CD14-positive monocyte (primary cell): ENCODE measurements around the gene ATP7A. TPM values are rescaled to one million over a fixed set of nuclear protein-coding genes. Genes with fewer than 3 reads are reported as not detected.

ENCODE experiments used
- DNase-seq, 3 donors: peaks; one replicate each; pipeline ENCODE4 v3.0.0-alpha.2; 2011 to 2022
- H2AFZ ChIP-seq: 2 replicates; pipeline ENCODE4 v1.6.0; 2012; ENCODE audit warnings: mild to moderate bottlenecking, low read depth, low read length, inconsistent platforms; ENCODE audit not compliant: insufficient read depth, poor library complexity, severe bottlenecking
- H3K27ac ChIP-seq, 2 donors: 1 replicate in 1 of 2; 2 replicates in 1 of 2; pipeline ENCODE4 v1.5.1; 2012 to 2013; ENCODE audit warnings: low read length in 2 of 2, control low read depth in 1 of 2, inconsistent platforms in 1 of 2, low read depth in 1 of 2, mild to moderate bottlenecking in 1 of 2
- H3K27me3 ChIP-seq, 2 donors: one replicate each; pipeline versions ENCODE4 v1.6.0 to v1.6.1; 2011 to 2013; ENCODE audit warnings: low read length in 2 of 2; ENCODE audit not compliant: control insufficient read depth in 2 of 2, insufficient read depth in 2 of 2
- H3K36me3 ChIP-seq, 2 donors: replicated peaks in 1 of 2; 1 replicate in 1 of 2; 2 replicates in 1 of 2; pipeline versions ENCODE4 v1.5.1 to v1.6.1; 2012 to 2013; ENCODE audit warnings: low read length in 2 of 2, control low read depth in 1 of 2, inconsistent platforms in 1 of 2, mild to moderate bottlenecking in 1 of 2; ENCODE audit not compliant: insufficient read depth in 2 of 2, control insufficient read depth in 1 of 2
- H3K4me1 ChIP-seq, 2 donors: 1 replicate in 1 of 2; 2 replicates in 1 of 2; pipeline versions ENCODE4 v1.5.1 to v1.6.1; 2012 to 2013; ENCODE audit warnings: low read length in 2 of 2, control low read depth in 1 of 2, inconsistent platforms in 1 of 2, mild to moderate bottlenecking in 1 of 2, moderate library complexity in 1 of 2; ENCODE audit not compliant: insufficient read depth in 2 of 2, control insufficient read depth in 1 of 2
- H3K4me2 ChIP-seq: replicated peaks from 2 replicates; pipeline ENCODE3; 2012; ENCODE audit warnings: low read length, moderate library complexity, mild to moderate bottlenecking; ENCODE audit not compliant: poor library complexity, severe bottlenecking; ENCODE audit errors: extremely low read depth
- H3K4me3 ChIP-seq, 3 experiments: fragments of 200-600 bp in 1 of 3; sonication (generic) in 1 of 3; replicated peaks in 1 of 3; 1 replicate in 2 of 3; 2 replicates in 1 of 3; pipeline ENCODE4 v1.5.1; 2011 to 2013; ENCODE audit warnings: low read length in 3 of 3, mild to moderate bottlenecking in 3 of 3, control low read depth in 2 of 3, low read depth in 2 of 3, inconsistent platforms in 1 of 3, moderate library complexity in 1 of 3
- H3K79me2 ChIP-seq: 2 replicates; pipeline ENCODE4 v1.6.0; 2012; ENCODE audit warnings: mild to moderate bottlenecking, control low read depth, inconsistent platforms, low read length, moderate library complexity; ENCODE audit not compliant: insufficient read depth
- H3K9ac ChIP-seq: 2 replicates; pipeline ENCODE4 v1.6.0; 2017; ENCODE audit warnings: low read length, mild to moderate bottlenecking; ENCODE audit not compliant: insufficient read depth, poor library complexity, severe bottlenecking
- H3K9me3 ChIP-seq, 2 donors: replicated peaks in 1 of 2; 1 replicate in 1 of 2; 2 replicates in 1 of 2; pipeline versions ENCODE4 v1.5.1 to v1.6.1; 2012 to 2013; ENCODE audit warnings: low read length in 2 of 2, control low read depth in 1 of 2; ENCODE audit not compliant: control insufficient read depth in 1 of 2, insufficient read depth in 1 of 2
- H4K20me1 ChIP-seq: 2 replicates; pipeline ENCODE4 v1.6.0; 2012; ENCODE audit warnings: mild to moderate bottlenecking, low read length, control low read depth, moderate library complexity; ENCODE audit not compliant: insufficient read depth
- H3K27ac Mint-ChIP-seq, 7 donors: one replicate each; pipeline ENCODE4 v1.8.0; 2020; ENCODE audit warnings: mild to moderate bottlenecking in 7 of 7, mixed read lengths in 7 of 7, moderate library complexity in 6 of 7, inconsistent platforms in 2 of 7
- H3K27me3 Mint-ChIP-seq, 3 donors: one replicate each; pipeline ENCODE4 v1.8.0; 2021 to 2022; ENCODE audit warnings: low read depth in 3 of 3, mild to moderate bottlenecking in 3 of 3, mixed read lengths in 3 of 3, moderate library complexity in 3 of 3, inconsistent platforms in 1 of 3
- H3K36me3 Mint-ChIP-seq, 2 donors: one replicate each; pipeline ENCODE4 v1.8.0; 2020; ENCODE audit warnings: mixed read lengths in 2 of 2, inconsistent platforms in 1 of 2, mild to moderate bottlenecking in 1 of 2
- H3K4me1 Mint-ChIP-seq: one replicate; pipeline ENCODE4 v1.8.0; 2020; ENCODE audit warnings: mild to moderate bottlenecking, mixed read lengths
- H3K4me3 Mint-ChIP-seq, 2 donors: one replicate each; pipeline ENCODE4 v1.8.0; 2020; ENCODE audit warnings: mild to moderate bottlenecking in 2 of 2, mixed read lengths in 2 of 2, moderate library complexity in 1 of 2
- H3K9me3 Mint-ChIP-seq, 7 donors: one replicate each; pipeline ENCODE4 v1.8.0; 2020 to 2022; ENCODE audit warnings: mixed read lengths in 7 of 7, mild to moderate bottlenecking in 6 of 7, moderate library complexity in 6 of 7, inconsistent platforms in 2 of 7
- CTCF ChIP-seq: fragments of 200-600 bp; IDR thresholded peaks from one replicate; pipeline ENCODE4 v1.8.0; 2022; ENCODE audit warnings: antibody characterized with exemption, mild to moderate bottlenecking
- WGBS: methylation state at CpG from one replicate; pipeline ENCODE4 v1.1.5; 2013; ENCODE audit warnings: missing lambda C conversion rate; ENCODE audit not compliant: insufficient coverage; 5-methylcytosine and 5-hydroxymethylcytosine counted together
- intact Hi-C, 2 donors: fragments of 100-400 bp; cut with micrococcal nuclease; formaldehyde crosslinking; loops; one replicate each; pipeline versions ENCODE4 v1.15.0 to v1.15.1; 2023
- polyA plus RNA-seq, 3 donors: library from polyadenylated mRNA; depleted of rRNA in 1 of 3; unstranded in 2 of 3; stranded (reverse) in 1 of 3; fragments of 300-500 nt in 2 of 3; fragments of >200 nt in 1 of 3; fragmentation: Illumina TruSeq in 2 of 3; gene quantifications; 1 replicate in 2 of 3; 2 replicates in 1 of 3; pipeline ENCODE4 v1.2.3, GENCODE V29; 2012 to 2021

The ATP7A gene
- polyA plus RNA-seq, 3 donors: 2.3 to 3.8 (median 2.8) TPM

- H3K4me1 ChIP-seq: no peaks in the 10 kb centered on the region
- no peak overlapping the region for H3K4me2 ChIP-seq
- Mint-ChIP-seq H3K9me3 (no peaks in the 10 kb centered on the region), H3K4me1 (no peaks in the 10 kb centered on the region), H3K27ac (no peak overlapping the region), H3K4me3 (no peak overlapping the region), H3K27me3 (peaks cover 0 to 2% (median 0%) of the 10 kb centered on the region in 3 donors), H3K36me3 (peaks cover 3 to 11% of the 10 kb centered on the region in 2 donors)
- no peak overlapping the region for H3K27ac ChIP-seq
- WGBS: no CpG with 5 or more reads among the region's 2 CpGs
- no peaks in the 10 kb centered on the region for H3K79me2 ChIP-seq
- H3K9me3 ChIP-seq: no peaks in the 10 kb centered on the region
- H4K20me1 ChIP-seq: no peaks in the 10 kb centered on the region
- H2AFZ ChIP-seq: no peak overlapping the region
- no peak overlapping the region for H3K9ac ChIP-seq
- no peak for DNase-seq
- TF ChIP-seq CTCF: no peak
- intact Hi-C loops: no loop called here
- no peak overlapping the region for H3K4me3 ChIP-seq
- no peaks in the 10 kb centered on the region for H3K27me3 ChIP-seq
- H3K36me3 ChIP-seq: no peaks in the 10 kb centered on the region
Observed at GRCh38 chrX:77975755-77976154, 65.3 kb downstream of the ATP7A start.

DNA sequence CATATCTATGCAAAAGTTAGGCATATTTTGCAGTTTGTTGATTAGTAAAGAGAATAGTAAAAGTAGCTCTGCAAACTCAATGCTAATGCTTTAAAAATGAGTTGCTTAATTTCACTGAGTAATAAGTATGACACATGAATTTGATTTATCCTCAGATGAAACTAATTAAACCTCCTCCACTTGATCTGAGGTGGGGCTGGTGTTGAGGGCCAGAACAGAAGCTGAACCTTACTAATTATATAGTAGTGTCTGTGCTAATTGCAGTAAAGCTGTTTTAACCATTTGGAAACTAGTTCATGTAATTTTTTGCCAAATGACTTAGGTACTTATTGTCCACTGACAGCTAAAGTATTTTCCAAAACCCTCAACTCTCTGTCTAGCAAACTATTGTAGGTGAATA is 66.6 kb downstream of the ATP7A start:
- H3K27me3 ChIP-seq: no peaks in the 10 kb centered on the region
- H3K9me3 ChIP-seq: no peaks in the 10 kb centered on the region
- H4K20me1 ChIP-seq: no peaks in the 10 kb centered on the region
- no peak overlapping the region for H3K4me2 ChIP-seq
- intact Hi-C loops: no loop called here
- Mint-ChIP-seq H3K4me3 (no peak overlapping the region), H3K9me3 (no peaks in the 10 kb centered on the region), H3K27me3 (peaks cover 0 to 2% (median 0%) of the 10 kb centered on the region in 3 donors), H3K27ac (no peak overlapping the region), H3K4me1 (no peaks in the 10 kb centered on the region), H3K36me3 (peaks cover 3 to 11% of the 10 kb centered on the region in 2 donors)
- H3K79me2 ChIP-seq: no peaks in the 10 kb centered on the region
- H3K9ac ChIP-seq: no peak overlapping the region
- no peak overlapping the region for H2AFZ ChIP-seq
- no peak for TF ChIP-seq CTCF
- H3K36me3 ChIP-seq: no peaks in the 10 kb centered on the region
- no peak for DNase-seq
- no peaks in the 10 kb centered on the region for H3K4me1 ChIP-seq
- no peak overlapping the region for H3K27ac ChIP-seq
- H3K4me3 ChIP-seq: no peak overlapping the region
